ENCODE measurements around the gene SUMO3. TPM values are rescaled to one million over a fixed set of nuclear protein-coding genes. Genes with fewer than 3 reads are reported as not detected.
A peak's percentile ranks its signal among the peaks of the same experiment; 100 is the strongest.

Gene SUMO3
- total RNA-seq, 1 experiment from 2014 or later, result 81.7 TPM

DNA sequence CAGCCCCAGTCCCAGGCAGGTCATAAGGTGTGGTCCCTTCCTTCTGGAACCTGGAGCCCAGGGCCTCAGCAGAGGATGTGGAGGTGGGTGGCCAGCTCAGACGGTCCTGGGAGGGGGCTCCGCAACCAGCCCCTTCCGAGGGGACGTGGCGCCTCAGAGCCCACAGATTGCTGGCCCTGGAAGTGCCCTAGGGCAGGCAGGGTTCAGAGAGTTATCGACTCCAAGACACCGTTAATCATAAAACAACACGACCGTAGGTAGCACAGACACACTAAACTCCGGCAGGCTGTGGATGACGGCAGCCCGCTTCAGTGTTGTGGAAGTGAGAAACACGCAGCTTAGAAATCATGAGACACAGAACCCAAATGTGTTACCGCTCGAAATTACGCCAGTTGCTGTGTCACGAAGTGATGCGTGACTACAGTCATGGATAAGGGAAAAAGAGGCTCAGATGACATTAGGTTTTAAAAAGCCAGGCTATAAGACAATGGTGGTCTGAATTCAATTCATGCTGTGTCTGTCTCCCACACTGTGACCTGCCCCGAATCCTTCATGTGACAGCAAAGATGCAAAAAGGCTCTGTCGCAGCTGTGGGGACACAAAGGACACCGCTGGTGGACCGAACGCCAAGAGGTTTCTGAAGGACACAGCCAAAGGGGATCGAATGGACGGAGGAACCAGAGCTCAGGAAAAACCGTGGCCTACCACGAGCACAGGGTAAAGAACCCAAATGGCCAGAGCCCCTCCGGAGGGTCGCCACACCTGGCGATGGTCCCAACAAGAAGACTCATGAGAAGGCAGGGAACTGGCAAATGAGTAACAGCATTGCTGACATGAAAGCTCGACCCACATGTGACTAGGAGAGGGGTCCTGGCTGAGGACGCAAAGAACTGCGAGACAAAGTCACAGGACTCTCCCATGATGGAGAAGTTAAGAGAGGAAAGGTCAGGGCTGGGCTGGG lies 1.7 kb upstream of the SUMO3 start (continued):
- no peak for TF ChIP-seq JUN (CRISPR knock-in tag; IDR thresholded peaks at IDR 0.05)
- TF ChIP-seq, protein P1, sequence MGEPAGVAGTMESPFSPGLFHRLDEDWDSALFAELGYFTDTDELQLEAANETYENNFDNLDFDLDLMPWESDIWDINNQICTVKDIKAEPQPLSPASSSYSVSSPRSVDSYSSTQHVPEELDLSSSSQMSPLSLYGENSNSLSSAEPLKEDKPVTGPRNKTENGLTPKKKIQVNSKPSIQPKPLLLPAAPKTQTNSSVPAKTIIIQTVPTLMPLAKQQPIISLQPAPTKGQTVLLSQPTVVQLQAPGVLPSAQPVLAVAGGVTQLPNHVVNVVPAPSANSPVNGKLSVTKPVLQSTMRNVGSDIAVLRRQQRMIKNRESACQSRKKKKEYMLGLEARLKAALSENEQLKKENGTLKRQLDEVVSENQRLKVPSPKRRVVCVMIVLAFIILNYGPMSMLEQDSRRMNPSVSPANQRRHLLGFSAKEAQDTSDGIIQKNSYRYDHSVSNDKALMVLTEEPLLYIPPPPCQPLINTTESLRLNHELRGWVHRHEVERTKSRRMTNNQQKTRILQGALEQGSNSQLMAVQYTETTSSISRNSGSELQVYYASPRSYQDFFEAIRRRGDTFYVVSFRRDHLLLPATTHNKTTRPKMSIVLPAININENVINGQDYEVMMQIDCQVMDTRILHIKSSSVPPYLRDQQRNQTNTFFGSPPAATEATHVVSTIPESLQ (CRISPR knock-in tag; IDR thresholded peaks at IDR 0.05), result no peak

DNA sequence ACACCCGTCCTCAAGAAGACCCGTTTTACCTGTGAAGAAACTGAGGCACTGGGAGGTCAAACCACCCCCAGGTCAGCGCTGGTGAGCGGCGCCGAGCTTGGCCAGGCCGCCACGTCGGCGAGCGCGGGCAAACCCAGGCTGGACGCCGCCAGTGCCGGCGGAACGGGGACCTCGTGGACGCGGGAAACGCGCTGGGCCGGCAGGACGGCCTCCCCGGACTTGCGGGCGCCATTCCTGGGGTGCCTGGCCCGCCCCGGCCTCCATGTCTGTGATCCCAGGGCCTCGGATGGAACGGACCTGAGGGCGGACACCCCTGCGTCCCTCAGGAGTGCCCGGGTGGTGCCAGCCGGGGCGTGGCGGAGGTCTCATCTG lies 764 bp upstream of the SUMO3 start:
- Mint-ChIP-seq H3K4me3 (peak overlapping the region; percentile 47), H3K36me3 (peaks cover 26% of the 10 kb centered on the region), H3K9me3 (peaks cover 34% of the 10 kb centered on the region), H3K4me1 (peaks cover 10% of the 10 kb centered on the region), H3K27ac (no peak overlapping the region), H3K27me3 (ENCODE audit: low read depth) (peaks cover 45% of the 10 kb centered on the region)
- DNase-seq (ENCODE audit: low spot score), result no peak
- TF ChIP-seq, protein P2, sequence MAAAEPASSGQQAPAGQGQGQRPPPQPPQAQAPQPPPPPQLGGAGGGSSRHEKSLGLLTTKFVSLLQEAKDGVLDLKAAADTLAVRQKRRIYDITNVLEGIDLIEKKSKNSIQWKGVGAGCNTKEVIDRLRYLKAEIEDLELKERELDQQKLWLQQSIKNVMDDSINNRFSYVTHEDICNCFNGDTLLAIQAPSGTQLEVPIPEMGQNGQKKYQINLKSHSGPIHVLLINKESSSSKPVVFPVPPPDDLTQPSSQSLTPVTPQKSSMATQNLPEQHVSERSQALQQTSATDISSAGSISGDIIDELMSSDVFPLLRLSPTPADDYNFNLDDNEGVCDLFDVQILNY (CRISPR knock-in tag; IDR thresholded peaks at IDR 0.05), result no peak
- TF ChIP-seq EMX1 (CRISPR knock-in tag; IDR thresholded peaks at IDR 0.05) (no peak), NR3C1 (CRISPR knock-in tag; conservative IDR thresholded peaks at IDR 0.05; ENCODE audit: low read depth) (no peak), GABPB1 (CRISPR knock-in tag; IDR thresholded peaks at IDR 0.05) (no peak), TEAD4 (CRISPR knock-in tag; IDR thresholded peaks at IDR 0.05) (no peak), CBFB (CRISPR knock-in tag; IDR thresholded peaks at IDR 0.05; ENCODE audit: low read depth) (no peak), MYBL2 (CRISPR knock-in tag; IDR thresholded peaks at IDR 0.05) (no peak)
- CTCF ChIA-PET, result no interaction called here
- POLR2A ChIA-PET, result no interaction called here
- no peak for ATAC-seq

DNA sequence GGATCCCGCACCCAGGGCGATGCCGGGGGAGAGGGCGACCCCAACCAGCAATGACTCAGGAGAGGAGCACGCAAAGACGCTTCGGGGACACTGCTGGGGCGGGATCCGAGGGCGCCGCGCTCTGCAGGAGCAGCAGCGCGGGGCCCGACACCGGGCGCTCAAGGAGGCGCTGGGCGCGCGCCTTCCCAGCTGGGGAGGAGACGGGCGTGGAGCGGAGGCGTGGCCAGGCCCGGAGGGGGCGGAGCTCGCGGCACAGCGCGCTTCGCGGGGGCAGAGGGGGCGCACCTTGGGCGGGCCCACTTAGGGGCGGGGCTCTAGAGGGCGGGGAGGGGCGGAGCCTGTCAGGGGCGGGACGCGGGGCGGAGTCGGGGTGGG lies 369 bp downstream of the SUMO3 start:
- no peak overlapping the region for H3K27ac Mint-ChIP-seq
- peaks cover 35% of the 10 kb centered on the region for H3K27me3 Mint-ChIP-seq (ENCODE audit: low read depth)
- DNase-seq (ENCODE audit: low spot score), result peak; percentile 92
- peaks cover 10% of the 10 kb centered on the region for H3K4me1 Mint-ChIP-seq
- peak overlapping the region; percentile 65 for H3K4me3 Mint-ChIP-seq
- TF ChIP-seq, protein P3, sequence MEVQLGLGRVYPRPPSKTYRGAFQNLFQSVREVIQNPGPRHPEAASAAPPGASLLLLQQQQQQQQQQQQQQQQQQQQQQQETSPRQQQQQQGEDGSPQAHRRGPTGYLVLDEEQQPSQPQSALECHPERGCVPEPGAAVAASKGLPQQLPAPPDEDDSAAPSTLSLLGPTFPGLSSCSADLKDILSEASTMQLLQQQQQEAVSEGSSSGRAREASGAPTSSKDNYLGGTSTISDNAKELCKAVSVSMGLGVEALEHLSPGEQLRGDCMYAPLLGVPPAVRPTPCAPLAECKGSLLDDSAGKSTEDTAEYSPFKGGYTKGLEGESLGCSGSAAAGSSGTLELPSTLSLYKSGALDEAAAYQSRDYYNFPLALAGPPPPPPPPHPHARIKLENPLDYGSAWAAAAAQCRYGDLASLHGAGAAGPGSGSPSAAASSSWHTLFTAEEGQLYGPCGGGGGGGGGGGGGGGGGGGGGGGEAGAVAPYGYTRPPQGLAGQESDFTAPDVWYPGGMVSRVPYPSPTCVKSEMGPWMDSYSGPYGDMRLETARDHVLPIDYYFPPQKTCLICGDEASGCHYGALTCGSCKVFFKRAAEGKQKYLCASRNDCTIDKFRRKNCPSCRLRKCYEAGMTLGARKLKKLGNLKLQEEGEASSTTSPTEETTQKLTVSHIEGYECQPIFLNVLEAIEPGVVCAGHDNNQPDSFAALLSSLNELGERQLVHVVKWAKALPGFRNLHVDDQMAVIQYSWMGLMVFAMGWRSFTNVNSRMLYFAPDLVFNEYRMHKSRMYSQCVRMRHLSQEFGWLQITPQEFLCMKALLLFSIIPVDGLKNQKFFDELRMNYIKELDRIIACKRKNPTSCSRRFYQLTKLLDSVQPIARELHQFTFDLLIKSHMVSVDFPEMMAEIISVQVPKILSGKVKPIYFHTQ (CRISPR knock-in tag; IDR thresholded peaks at IDR 0.05), result no peak
- TF ChIP-seq ZNF416 (CRISPR knock-in tag; IDR thresholded peaks at IDR 0.05), result no peak
- TF ChIP-seq, protein P4, sequence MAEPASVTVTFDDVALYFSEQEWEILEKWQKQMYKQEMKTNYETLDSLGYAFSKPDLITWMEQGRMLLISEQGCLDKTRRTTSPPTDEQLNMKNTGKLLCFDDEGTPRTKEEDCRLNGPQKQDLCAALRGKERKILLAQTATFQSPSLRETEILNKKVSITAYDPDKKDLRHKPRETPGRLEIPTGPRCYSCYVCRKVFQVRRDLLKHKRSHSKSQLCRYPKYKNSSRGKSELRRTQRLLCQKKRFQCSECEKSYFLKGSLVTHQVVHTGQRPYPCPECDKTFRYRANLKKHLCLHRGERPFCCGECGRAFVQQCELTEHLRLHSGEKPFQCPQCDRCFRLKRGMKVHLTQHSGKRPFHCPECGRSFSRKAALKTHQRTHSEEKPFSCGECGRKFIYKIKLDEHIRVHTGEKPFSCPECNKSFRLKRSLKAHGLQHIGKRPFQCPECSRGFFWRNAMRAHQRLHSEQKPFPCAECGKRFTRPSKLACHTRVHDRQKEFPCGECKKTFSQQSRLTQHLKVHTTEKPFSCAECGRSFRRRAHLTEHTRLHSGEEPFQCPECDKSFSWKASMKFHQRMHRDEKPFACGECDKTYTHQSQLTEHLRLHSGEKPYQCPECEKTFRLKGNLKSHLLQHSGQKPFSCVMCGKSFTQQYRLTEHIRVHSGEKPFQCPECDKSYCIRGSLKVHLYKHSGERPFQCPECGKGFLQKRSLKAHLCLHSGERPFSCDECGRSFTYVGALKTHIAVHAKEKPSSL (CRISPR knock-in tag; conservative IDR thresholded peaks at IDR 0.05), result no peak
- no peak for TF ChIP-seq RORB (CRISPR knock-in tag; IDR thresholded peaks at IDR 0.05)
- no peak for TF ChIP-seq ZNF138 (CRISPR knock-in tag; conservative IDR thresholded peaks at IDR 0.05)
- no peak for TF ChIP-seq SOX15 (CRISPR knock-in tag; IDR thresholded peaks at IDR 0.05)
- TF ChIP-seq, protein P2 (CRISPR knock-in tag; IDR thresholded peaks at IDR 0.05), result peak; percentile 5; the same call in 1 of the 2 replicates
- TF ChIP-seq, protein P5, sequence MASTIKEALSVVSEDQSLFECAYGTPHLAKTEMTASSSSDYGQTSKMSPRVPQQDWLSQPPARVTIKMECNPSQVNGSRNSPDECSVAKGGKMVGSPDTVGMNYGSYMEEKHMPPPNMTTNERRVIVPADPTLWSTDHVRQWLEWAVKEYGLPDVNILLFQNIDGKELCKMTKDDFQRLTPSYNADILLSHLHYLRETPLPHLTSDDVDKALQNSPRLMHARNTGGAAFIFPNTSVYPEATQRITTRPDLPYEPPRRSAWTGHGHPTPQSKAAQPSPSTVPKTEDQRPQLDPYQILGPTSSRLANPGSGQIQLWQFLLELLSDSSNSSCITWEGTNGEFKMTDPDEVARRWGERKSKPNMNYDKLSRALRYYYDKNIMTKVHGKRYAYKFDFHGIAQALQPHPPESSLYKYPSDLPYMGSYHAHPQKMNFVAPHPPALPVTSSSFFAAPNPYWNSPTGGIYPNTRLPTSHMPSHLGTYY (CRISPR knock-in tag; IDR thresholded peaks at IDR 0.05), result no peak
- TF ChIP-seq NR2C2 (CRISPR knock-in tag; IDR thresholded peaks at IDR 0.05), result no peak
- TF ChIP-seq, protein P6, sequence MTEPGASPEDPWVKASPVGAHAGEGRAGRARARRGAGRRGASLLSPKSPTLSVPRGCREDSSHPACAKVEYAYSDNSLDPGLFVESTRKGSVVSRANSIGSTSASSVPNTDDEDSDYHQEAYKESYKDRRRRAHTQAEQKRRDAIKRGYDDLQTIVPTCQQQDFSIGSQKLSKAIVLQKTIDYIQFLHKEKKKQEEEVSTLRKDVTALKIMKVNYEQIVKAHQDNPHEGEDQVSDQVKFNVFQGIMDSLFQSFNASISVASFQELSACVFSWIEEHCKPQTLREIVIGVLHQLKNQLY (CRISPR knock-in tag; IDR thresholded peaks at IDR 0.05), result no peak
- no peak for TF ChIP-seq SMAD3 (CRISPR knock-in tag; IDR thresholded peaks at IDR 0.05; ENCODE audit: borderline replicate concordance)
- peak; percentile 78 for TF ChIP-seq SP1 (CRISPR knock-in tag; conservative IDR thresholded peaks at IDR 0.05)
- no peak for TF ChIP-seq ZNF317 (CRISPR knock-in tag; IDR thresholded peaks at IDR 0.05; ENCODE audit: borderline replicate concordance, low read depth)
- TF ChIP-seq ZNF671 (CRISPR knock-in tag; IDR thresholded peaks at IDR 0.05), result no peak
- ChIA-PET CTCF (interaction anchor here (0.6 to 1.0 kb wide), 7 partner anchors 16 to 332 kb away, joined by 3 to 5 read pairs (median 4); partner anchors contain the start of gene UBE2G2), POLR2A (interaction anchor here (0.9 to 1.1 kb wide), 3 partner anchors 16 to 57 kb away, joined by 3 to 5 read pairs (median 3); partner anchors contain the start of genes PTTG1IP and UBE2G2)
- peak; percentile 91 for ATAC-seq
- peaks cover 16% of the 10 kb centered on the region for H3K36me3 Mint-ChIP-seq
- peaks cover 22% of the 10 kb centered on the region for H3K9me3 Mint-ChIP-seq
